Upper lobe of right lung (tissue), 1 donor: ENCODE results near the gene KRT6C. TPM values are rescaled to one million over a fixed set of nuclear protein-coding genes. Genes with fewer than 3 reads are reported as not detected.

Source experiments
- ATAC-seq: fragments of 200-7000 bp; cut with Tn5 transposase; one replicate; pipeline ENCODE4 v1.9.1; 2020; ENCODE audit warnings: mild to moderate bottlenecking, moderate library complexity
- DNase-seq: peaks from one replicate; pipeline ENCODE4 v3.0.0-alpha.2; 2020
- H3K27ac ChIP-seq: fragments of 200-600 bp; one replicate; pipeline ENCODE4 v1.8.0; 2022
- H3K27me3 ChIP-seq: fragments of 200-600 bp; one replicate; pipeline ENCODE4 v1.8.0; 2022; ENCODE audit warnings: mild to moderate bottlenecking
- H3K36me3 ChIP-seq: fragments of 200-600 bp; one replicate; pipeline ENCODE4 v1.8.0; 2022
- H3K4me1 ChIP-seq: fragments of 200-600 bp; one replicate; pipeline ENCODE4 v1.8.0; 2022
- H3K4me3 ChIP-seq: fragments of 200-600 bp; one replicate; pipeline ENCODE4 v1.8.0; 2022; ENCODE audit warnings: mild to moderate bottlenecking
- H3K9me3 ChIP-seq: fragments of 200-600 bp; one replicate; pipeline ENCODE4 v1.8.0; 2022
- intact Hi-C: fragments of 100-400 bp; cut with DNase I; formaldehyde crosslinking; loops from one replicate; pipeline ENCODE4 v1.11.0; 2022
- long read RNA-seq: library from polyadenylated mRNA; unstranded; transcript quantifications from one replicate; pipeline ENCODE4 v2.0.0, GENCODE V29; 2021
- total RNA-seq: library from RNA; stranded (reverse); fragmentation: NEBNext Ultra II Directional; extraction: Animal tissue kit (Norgen Biotek cat#: 25700); gene quantifications from one replicate; pipeline ENCODE4 v1.2.1, GENCODE V29; 2021
- TF ChIP-seq, protein P1 (sequence below): fragments of 200-600 bp; IDR thresholded peaks from one replicate; pipeline ENCODE4 v1.8.0; 2022; ENCODE audit warnings: antibody characterized with exemption
- donor health status: DM: no; HTN: yes; CAD: no; lungs with severe emphysema.

Gene KRT6C
- total RNA-seq, result not detected
- long read RNA-seq, result 0 reads

GRCh38 chr12:52473768-52474167, at the start of gene KRT6C:
Gene KRT6C (minus strand): TSS chr12:52473805. CDS start chr12:52473737, 68 bp downstream.
- Histone ChIP-seq H3K27me3 (no peaks in the 10 kb centered on the region), H3K4me1 (no peaks in the 10 kb centered on the region), H3K36me3 (no peaks in the 10 kb centered on the region), H3K27ac (no peak within 1 kb of the TSS), H3K4me3 (no peak within 1 kb of the TSS), H3K9me3 (no peaks in the 10 kb centered on the region)
- no peak for ATAC-seq
- DNase-seq, result no peak
- TF ChIP-seq, protein P1, sequence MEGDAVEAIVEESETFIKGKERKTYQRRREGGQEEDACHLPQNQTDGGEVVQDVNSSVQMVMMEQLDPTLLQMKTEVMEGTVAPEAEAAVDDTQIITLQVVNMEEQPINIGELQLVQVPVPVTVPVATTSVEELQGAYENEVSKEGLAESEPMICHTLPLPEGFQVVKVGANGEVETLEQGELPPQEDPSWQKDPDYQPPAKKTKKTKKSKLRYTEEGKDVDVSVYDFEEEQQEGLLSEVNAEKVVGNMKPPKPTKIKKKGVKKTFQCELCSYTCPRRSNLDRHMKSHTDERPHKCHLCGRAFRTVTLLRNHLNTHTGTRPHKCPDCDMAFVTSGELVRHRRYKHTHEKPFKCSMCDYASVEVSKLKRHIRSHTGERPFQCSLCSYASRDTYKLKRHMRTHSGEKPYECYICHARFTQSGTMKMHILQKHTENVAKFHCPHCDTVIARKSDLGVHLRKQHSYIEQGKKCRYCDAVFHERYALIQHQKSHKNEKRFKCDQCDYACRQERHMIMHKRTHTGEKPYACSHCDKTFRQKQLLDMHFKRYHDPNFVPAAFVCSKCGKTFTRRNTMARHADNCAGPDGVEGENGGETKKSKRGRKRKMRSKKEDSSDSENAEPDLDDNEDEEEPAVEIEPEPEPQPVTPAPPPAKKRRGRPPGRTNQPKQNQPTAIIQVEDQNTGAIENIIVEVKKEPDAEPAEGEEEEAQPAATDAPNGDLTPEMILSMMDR, result no peak
- intact Hi-C loops, result no loop called here

GRCh38 chr12:52522346-52523011, 48.9 kb upstream of the KRT6C start:
- Histone ChIP-seq H3K27me3 (peaks cover 6% of the 10 kb centered on the region), H3K36me3 (no peaks in the 10 kb centered on the region), H3K4me3 (no peak overlapping the region), H3K4me1 (no peaks in the 10 kb centered on the region), H3K9me3 (no peaks in the 10 kb centered on the region), H3K27ac (no peak overlapping the region)
- TF ChIP-seq, protein P1, result no peak
- DNase-seq (no peak), ATAC-seq (no peak)
- intact Hi-C loops, result no loop called here

GRCh38 chr12:52521568-52522266, 48.1 kb upstream of the KRT6C start:
- no peak overlapping the region for H3K4me3 ChIP-seq
- no peaks in the 10 kb centered on the region for H3K9me3 ChIP-seq
- DNase-seq (no peak), ATAC-seq (no peak)
- no peaks in the 10 kb centered on the region for H3K36me3 ChIP-seq
- TF ChIP-seq, protein P1, result no peak
- H3K27ac ChIP-seq, result no peak overlapping the region
- H3K4me1 ChIP-seq, result no peaks in the 10 kb centered on the region
- intact Hi-C loops, result no loop called here
- peaks cover 6% of the 10 kb centered on the region for H3K27me3 ChIP-seq

GRCh38 chr12:52521175-52521567, 47.6 kb upstream of the KRT6C start:
- Histone ChIP-seq H3K4me3 (no peak overlapping the region), H3K36me3 (no peaks in the 10 kb centered on the region), H3K9me3 (no peaks in the 10 kb centered on the region), H3K27me3 (peaks cover 6% of the 10 kb centered on the region), H3K4me1 (no peaks in the 10 kb centered on the region), H3K27ac (no peak overlapping the region)
- TF ChIP-seq, protein P1, result no peak
- ATAC-seq (peak; percentile 5), DNase-seq (no peak)
- intact Hi-C loops, result no loop called here

DNA sequence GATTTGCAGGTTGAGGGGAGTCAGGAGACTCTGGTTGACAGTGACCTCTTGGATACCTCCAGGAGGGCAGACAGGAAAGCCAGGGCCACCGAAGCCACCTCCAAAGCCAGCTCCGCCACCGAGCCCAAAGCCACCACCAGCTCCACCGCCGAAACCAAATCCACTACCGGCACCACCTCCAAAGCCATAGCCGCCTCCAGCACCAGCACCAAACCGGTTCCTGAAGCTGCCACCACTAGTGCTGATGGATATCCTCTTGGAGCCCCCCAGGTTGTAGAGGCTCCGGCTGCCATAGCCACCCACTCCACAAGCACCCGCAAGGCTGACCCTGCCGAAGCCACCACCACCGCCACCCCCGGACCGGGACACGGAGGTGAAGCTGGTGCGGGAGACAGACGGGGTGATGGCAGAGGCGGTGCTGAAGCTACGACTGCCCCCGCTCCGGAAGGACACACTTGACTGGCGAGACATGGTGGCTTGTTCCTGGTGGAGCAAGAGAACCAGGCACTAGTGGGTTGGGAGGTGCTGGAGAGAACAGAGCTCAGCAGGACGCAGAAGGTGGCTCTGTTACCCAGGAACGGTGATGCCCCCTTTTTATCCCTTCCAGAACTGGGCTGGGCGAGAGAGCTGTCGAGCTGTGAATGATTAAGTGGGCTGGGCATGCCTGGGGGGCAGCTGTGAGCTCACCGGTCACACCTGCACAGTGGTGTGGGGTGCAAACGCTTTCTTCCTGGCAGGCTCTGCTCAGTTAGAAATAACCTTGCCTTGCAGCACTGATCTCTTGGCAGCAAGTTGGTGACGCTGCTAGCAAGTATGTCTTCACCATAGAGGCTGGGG, 46.4 kb upstream of the KRT6C start, which contains the start of gene KRT5:
KRT5 (minus strand) TSS at position 569 of the 837 bp plus-strand sequence; CDS start at position 471, 98 bp downstream.
- Histone ChIP-seq H3K36me3 (no peaks in the 10 kb centered on the region), H3K27me3 (peaks cover 6% of the 10 kb centered on the region), H3K4me1 (no peaks in the 10 kb centered on the region), H3K27ac (no peak within 1 kb of the TSS), H3K9me3 (no peaks in the 10 kb centered on the region), H3K4me3 (no peak within 1 kb of the TSS)
- DNase-seq, result no peak
- intact Hi-C loops, result no loop called here
- no peak for ATAC-seq
- TF ChIP-seq, protein P1, result no peak
